HCT116 (cell line): Measurements from ENCODE around the gene PDE6B.
A peak's percentile ranks its signal among the peaks of the same experiment; 100 is the strongest.

Experiments used
- CTCF ChIP-seq, 3 experiments: fragments of 200-600 bp in 1 of 3; sonication (generic) in 1 of 3; IDR thresholded peaks in 2 of 3; conservative IDR thresholded peaks in 1 of 3; 2 replicates each; pipeline ENCODE4 v1.5.1; 2012 to 2017; ENCODE audit warnings: low read depth in 2 of 3, low read length in 2 of 3, antibody characterized with exemption in 1 of 3, borderline replicate concordance in 1 of 3, control low read depth in 1 of 3, mild to moderate bottlenecking in 1 of 3, mixed read lengths in 1 of 3, mixed run types in 1 of 3, moderate library complexity in 1 of 3; ENCODE audit not compliant: insufficient read depth in 1 of 3
- EZH2 ChIP-seq: fragments of 200-600 bp; sonication (generic); IDR thresholded peaks from 2 replicates; pipeline ENCODE4 v1.6.1; 2017; ENCODE audit warnings: antibody characterized with exemption, mixed run types
- POLR2AphosphoS5 ChIP-seq: IDR thresholded peaks from 2 replicates; pipeline ENCODE4 v1.6.1; 2011; ENCODE audit warnings: mild to moderate bottlenecking, low read depth, low read length, moderate library complexity
- TCF7L2 ChIP-seq: IDR thresholded peaks from 2 replicates; pipeline ENCODE4 v1.7.0; 2011; ENCODE audit warnings: borderline replicate concordance, inconsistent platforms; ENCODE audit not compliant: insufficient read depth, insufficient read length; ENCODE audit errors: extremely low read depth
- ZNF274 ChIP-seq: fragments of 200-500 bp; sonication (Bioruptor generic); IDR thresholded peaks from 2 replicates; pipeline ENCODE4 v1.6.1; 2014; ENCODE audit warnings: mild to moderate bottlenecking, low read depth, low read length, inconsistent platforms

DNA sequence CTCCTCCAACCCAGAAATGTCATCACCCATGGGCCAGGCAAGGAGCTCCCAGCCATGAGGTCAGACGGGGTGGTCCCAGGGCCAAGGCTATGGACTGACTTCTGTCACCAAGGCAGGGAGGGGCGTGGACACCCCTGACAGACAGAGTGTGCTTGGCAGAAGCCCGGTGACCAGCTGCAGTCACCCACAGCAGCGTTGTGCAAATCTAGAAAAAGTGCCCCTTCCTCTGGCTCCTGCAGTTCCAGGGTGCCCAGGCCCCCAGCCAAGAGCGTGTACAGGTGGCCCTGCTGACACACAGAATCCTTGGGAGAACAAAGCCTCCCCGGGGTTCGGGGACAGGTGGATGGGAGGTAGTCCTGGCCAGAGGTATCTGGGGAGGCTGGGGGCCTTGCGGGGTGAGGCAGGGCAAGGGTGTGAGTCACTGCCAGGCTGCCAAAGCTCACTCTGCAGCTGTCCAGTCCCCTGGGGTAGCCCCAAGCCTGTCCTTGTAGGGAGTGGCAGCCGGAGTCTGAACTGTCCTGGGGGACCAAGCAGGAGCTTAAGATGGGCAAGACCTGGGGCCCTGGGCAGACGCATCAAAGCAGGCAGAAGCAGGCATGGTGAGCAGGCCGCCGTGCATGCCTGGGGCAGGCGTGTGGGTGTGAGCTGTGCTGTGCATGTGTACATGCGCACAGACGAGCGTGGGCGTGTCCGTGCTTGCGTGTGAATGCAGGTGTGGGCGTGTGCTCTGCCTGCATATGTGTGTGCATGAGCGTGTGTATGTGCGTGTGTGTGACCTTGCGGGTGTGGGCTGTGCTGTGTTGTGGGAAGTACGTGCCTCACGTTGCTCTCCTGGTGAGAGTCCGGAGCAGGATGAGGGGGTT is 52.3 kb downstream of the PDE6B start:
- TF ChIP-seq ZNF274 (no peak), EZH2 (no peak), POLR2AphosphoS5 (peak; percentile 66), TCF7L2 (no peak), CTCF (IDR thresholded peaks at IDR 0.05 in 2 of 3, conservative IDR thresholded peaks at IDR 0.05 in 1 of 3; ENCODE audit: borderline replicate concordance in 1 of 3, insufficient read depth in 1 of 3, low read depth in 2 of 3, low read length in 2 of 3) (no peak)
